T-helper 17 cell (primary cell): ENCODE results near the gene GOLIM4. TPM values are rescaled to one million over a fixed set of nuclear protein-coding genes. Genes with fewer than 3 reads are reported as not detected.

Source experiments
- ATAC-seq: fragments of 150-1000 bp; cut with Tn5 transposase; 2 replicates; pipeline ENCODE4 v1.10.0; 2021; ENCODE audit warnings: mild to moderate bottlenecking, moderate library complexity
- DNase-seq, 3 donors: peaks; one replicate each; pipeline versions ENCODE4 v3.0.0 to v3.0.0-alpha.2; 2020 to 2021
- H3K9me3 ChIP-seq: one replicate; pipeline ENCODE4 v1.7.0; 2013; ENCODE audit warnings: low read length, mild to moderate bottlenecking; ENCODE audit not compliant: control insufficient read depth, poor library complexity, severe bottlenecking
- H3K27ac Mint-ChIP-seq: one replicate; pipeline ENCODE4 v1.8.0; 2022; ENCODE audit warnings: mild to moderate bottlenecking, moderate library complexity, mixed read lengths
- H3K27me3 Mint-ChIP-seq: one replicate; pipeline ENCODE4 v1.8.0; 2022; ENCODE audit warnings: mixed read lengths
- H3K36me3 Mint-ChIP-seq: one replicate; pipeline ENCODE4 v1.8.0; 2022; ENCODE audit warnings: low read depth, mixed read lengths
- H3K4me1 Mint-ChIP-seq: one replicate; pipeline ENCODE4 v1.8.0; 2022; ENCODE audit warnings: mild to moderate bottlenecking, mixed read lengths
- H3K4me3 Mint-ChIP-seq: one replicate; pipeline ENCODE4 v1.8.0; 2022; ENCODE audit warnings: mild to moderate bottlenecking, moderate library complexity, mixed read lengths
- total RNA-seq, 4 donors: library from RNA in 2 of 4; stranded (reverse) in 2 of 4; gene quantifications; one replicate each; pipeline ENCODE4 v1.2.3 and lab custom pipeline; 2022 to 2026

GOLIM4 gene
- total RNA-seq, 2 donors from 2014 or later, result 1.0 to 1.5 TPM

GRCh38 chr3:168006584-168006983, 89.1 kb downstream of the GOLIM4 start:
- H3K4me3 Mint-ChIP-seq, result no peak overlapping the region
- ATAC-seq (no peak), DNase-seq (no peak)
- H3K27me3 Mint-ChIP-seq, result no peaks in the 10 kb centered on the region
- no peaks in the 10 kb centered on the region for H3K4me1 Mint-ChIP-seq
- no peaks in the 10 kb centered on the region for H3K9me3 ChIP-seq
- no peaks in the 10 kb centered on the region for H3K36me3 Mint-ChIP-seq
- no peak overlapping the region for H3K27ac Mint-ChIP-seq

- H3K4me1 Mint-ChIP-seq, result no peaks in the 10 kb centered on the region
- no peak overlapping the region for H3K4me3 Mint-ChIP-seq
- H3K27ac Mint-ChIP-seq, result no peak overlapping the region
- no peaks in the 10 kb centered on the region for H3K9me3 ChIP-seq
- ATAC-seq (no peak), DNase-seq (no peak)
- no peaks in the 10 kb centered on the region for H3K27me3 Mint-ChIP-seq
- no peaks in the 10 kb centered on the region for H3K36me3 Mint-ChIP-seq
Observed at GRCh38 chr3:168003911-168004310, 91.8 kb downstream of the GOLIM4 start.

- no peaks in the 10 kb centered on the region for H3K9me3 ChIP-seq
- H3K27ac Mint-ChIP-seq, result no peak overlapping the region
- H3K4me3 Mint-ChIP-seq, result no peak overlapping the region
- no peaks in the 10 kb centered on the region for H3K4me1 Mint-ChIP-seq
- H3K36me3 Mint-ChIP-seq, result no peaks in the 10 kb centered on the region
- H3K27me3 Mint-ChIP-seq, result no peaks in the 10 kb centered on the region
- DNase-seq, result no peak
- ATAC-seq, result no peak
Observed at GRCh38 chr3:168002786-168003368, 92.8 kb downstream of the GOLIM4 start.

- Mint-ChIP-seq H3K27me3 (no peaks in the 10 kb centered on the region), H3K27ac (no peak overlapping the region), H3K4me3 (no peak overlapping the region), H3K36me3 (no peaks in the 10 kb centered on the region), H3K4me1 (no peaks in the 10 kb centered on the region)
- H3K9me3 ChIP-seq, result no peaks in the 10 kb centered on the region
- no peak for DNase-seq
- ATAC-seq, result no peak
Observed at GRCh38 chr3:168001244-168001643, 94.5 kb downstream of the GOLIM4 start.

- Mint-ChIP-seq H3K27me3 (no peaks in the 10 kb centered on the region), H3K4me3 (no peak overlapping the region), H3K27ac (no peak overlapping the region), H3K4me1 (no peaks in the 10 kb centered on the region), H3K36me3 (no peaks in the 10 kb centered on the region)
- ATAC-seq, result no peak
- DNase-seq, result no peak
- no peaks in the 10 kb centered on the region for H3K9me3 ChIP-seq
Observed at GRCh38 chr3:167998253-167998652, 97.5 kb downstream of the GOLIM4 start.

- Mint-ChIP-seq H3K36me3 (no peaks in the 10 kb centered on the region), H3K4me3 (no peak overlapping the region), H3K4me1 (no peaks in the 10 kb centered on the region), H3K27ac (no peak overlapping the region), H3K27me3 (no peaks in the 10 kb centered on the region)
- H3K9me3 ChIP-seq, result no peaks in the 10 kb centered on the region
- ATAC-seq (no peak), DNase-seq (no peak)
Observed at GRCh38 chr3:167996514-167996913, 99.2 kb downstream of the GOLIM4 start.

GRCh38 chr3:167992381-167992780, 103.3 kb downstream of the GOLIM4 start:
- H3K4me3 Mint-ChIP-seq, result no peak overlapping the region
- no peak overlapping the region for H3K27ac Mint-ChIP-seq
- no peaks in the 10 kb centered on the region for H3K36me3 Mint-ChIP-seq
- no peaks in the 10 kb centered on the region for H3K4me1 Mint-ChIP-seq
- no peak for DNase-seq
- no peak for ATAC-seq
- H3K9me3 ChIP-seq, result no peaks in the 10 kb centered on the region
- H3K27me3 Mint-ChIP-seq, result no peaks in the 10 kb centered on the region

- no peak for ATAC-seq
- DNase-seq, result no peak
- Mint-ChIP-seq H3K27ac (no peak overlapping the region), H3K36me3 (no peaks in the 10 kb centered on the region), H3K27me3 (no peaks in the 10 kb centered on the region), H3K4me3 (no peak overlapping the region), H3K4me1 (no peaks in the 10 kb centered on the region)
- H3K9me3 ChIP-seq, result no peaks in the 10 kb centered on the region
Observed at GRCh38 chr3:167991213-167991612, 104.5 kb downstream of the GOLIM4 start.

GRCh38 chr3:167989999-167990398, 105.7 kb downstream of the GOLIM4 start:
- no peak overlapping the region for H3K27ac Mint-ChIP-seq
- ATAC-seq (no peak), DNase-seq (no peak)
- H3K4me1 Mint-ChIP-seq, result no peaks in the 10 kb centered on the region
- H3K9me3 ChIP-seq, result no peaks in the 10 kb centered on the region
- no peak overlapping the region for H3K4me3 Mint-ChIP-seq
- H3K27me3 Mint-ChIP-seq, result no peaks in the 10 kb centered on the region
- H3K36me3 Mint-ChIP-seq, result no peaks in the 10 kb centered on the region

GRCh38 chr3:167989066-167989465, 106.7 kb downstream of the GOLIM4 start:
- no peak for DNase-seq
- H3K4me3 Mint-ChIP-seq, result no peak overlapping the region
- H3K9me3 ChIP-seq, result no peaks in the 10 kb centered on the region
- no peaks in the 10 kb centered on the region for H3K36me3 Mint-ChIP-seq
- no peak overlapping the region for H3K27ac Mint-ChIP-seq
- no peaks in the 10 kb centered on the region for H3K4me1 Mint-ChIP-seq
- H3K27me3 Mint-ChIP-seq, result no peaks in the 10 kb centered on the region
- ATAC-seq, result no peak

GRCh38 chr3:167983583-167983982, 112.1 kb downstream of the GOLIM4 start:
- H3K27ac Mint-ChIP-seq, result no peak overlapping the region
- DNase-seq (no peak), ATAC-seq (no peak)
- no peaks in the 10 kb centered on the region for H3K36me3 Mint-ChIP-seq
- H3K9me3 ChIP-seq, result no peaks in the 10 kb centered on the region
- no peak overlapping the region for H3K4me3 Mint-ChIP-seq
- no peaks in the 10 kb centered on the region for H3K27me3 Mint-ChIP-seq
- H3K4me1 Mint-ChIP-seq, result no peaks in the 10 kb centered on the region

GRCh38 chr3:167978486-167978885, 117.2 kb downstream of the GOLIM4 start:
- no peaks in the 10 kb centered on the region for H3K36me3 Mint-ChIP-seq
- H3K4me3 Mint-ChIP-seq, result no peak overlapping the region
- no peaks in the 10 kb centered on the region for H3K4me1 Mint-ChIP-seq
- DNase-seq (no peak), ATAC-seq (no peak)
- no peak overlapping the region for H3K27ac Mint-ChIP-seq
- no peaks in the 10 kb centered on the region for H3K9me3 ChIP-seq
- H3K27me3 Mint-ChIP-seq, result no peaks in the 10 kb centered on the region

- Mint-ChIP-seq H3K27ac (no peak overlapping the region), H3K4me3 (no peak overlapping the region), H3K4me1 (no peaks in the 10 kb centered on the region), H3K36me3 (no peaks in the 10 kb centered on the region), H3K27me3 (no peaks in the 10 kb centered on the region)
- no peaks in the 10 kb centered on the region for H3K9me3 ChIP-seq
- DNase-seq (no peak), ATAC-seq (no peak)
Observed at GRCh38 chr3:167978071-167978470, 117.7 kb downstream of the GOLIM4 start.

- Mint-ChIP-seq H3K27ac (no peak overlapping the region), H3K36me3 (no peaks in the 10 kb centered on the region), H3K4me1 (no peaks in the 10 kb centered on the region), H3K27me3 (no peaks in the 10 kb centered on the region), H3K4me3 (no peak overlapping the region)
- no peak for DNase-seq
- ATAC-seq, result no peak
- no peaks in the 10 kb centered on the region for H3K9me3 ChIP-seq
Observed at GRCh38 chr3:167976516-167977361, 119.0 kb downstream of the GOLIM4 start.
